HAP-1 (cell line): Measurements from ENCODE around the gene NBPF14.
"Not testable (repeated sequence)": the region's sequence is repeated elsewhere in the genome, so short reads cannot be mapped to it uniquely, and the experiment has no call there.

Source experiments
- DNase-seq, 2 experiments: peaks; one replicate each; pipeline ENCODE4 v3.0.0-alpha.2; 2016 to 2020; ENCODE audit warnings: low spot score in 2 of 2
- H3K27me3 ChIP-seq: fragments of 250-450 bp; sonication (Bioruptor Pico); 2 replicates; pipeline ENCODE4 v1.5.1; 2020; ENCODE audit warnings: low read depth, mild to moderate bottlenecking, moderate library complexity
- H3K36me3 ChIP-seq: fragments of 250-450 bp; sonication (Bioruptor Pico); replicated peaks from 2 replicates; pipeline ENCODE4 v1.5.1; 2020; ENCODE audit warnings: mild to moderate bottlenecking
- H3K4me1 ChIP-seq: fragments of 250-450 bp; sonication (Bioruptor Pico); 2 replicates; pipeline ENCODE4 v1.5.1; 2020; ENCODE audit warnings: mild to moderate bottlenecking
- H3K4me3 ChIP-seq: fragments of 250-450 bp; sonication (Bioruptor Pico); 2 replicates; pipeline ENCODE4 v1.5.1; 2020; ENCODE audit warnings: mild to moderate bottlenecking, moderate library complexity
- H3K9me3 ChIP-seq: fragments of 250-450 bp; sonication (Bioruptor Pico); 2 replicates; pipeline ENCODE4 v1.5.1; 2020; ENCODE audit warnings: mild to moderate bottlenecking, moderate library complexity
- in situ Hi-C: fragments of 300-500 bp; cut with MboI; formaldehyde crosslinking; loops from 3 replicates; pipeline ENCODE4 v1.14.3; 2020; ENCODE audit warnings: low sequenced_read_pairs, inconsistent platforms, mixed read lengths

NBPF14 gene, protein sequence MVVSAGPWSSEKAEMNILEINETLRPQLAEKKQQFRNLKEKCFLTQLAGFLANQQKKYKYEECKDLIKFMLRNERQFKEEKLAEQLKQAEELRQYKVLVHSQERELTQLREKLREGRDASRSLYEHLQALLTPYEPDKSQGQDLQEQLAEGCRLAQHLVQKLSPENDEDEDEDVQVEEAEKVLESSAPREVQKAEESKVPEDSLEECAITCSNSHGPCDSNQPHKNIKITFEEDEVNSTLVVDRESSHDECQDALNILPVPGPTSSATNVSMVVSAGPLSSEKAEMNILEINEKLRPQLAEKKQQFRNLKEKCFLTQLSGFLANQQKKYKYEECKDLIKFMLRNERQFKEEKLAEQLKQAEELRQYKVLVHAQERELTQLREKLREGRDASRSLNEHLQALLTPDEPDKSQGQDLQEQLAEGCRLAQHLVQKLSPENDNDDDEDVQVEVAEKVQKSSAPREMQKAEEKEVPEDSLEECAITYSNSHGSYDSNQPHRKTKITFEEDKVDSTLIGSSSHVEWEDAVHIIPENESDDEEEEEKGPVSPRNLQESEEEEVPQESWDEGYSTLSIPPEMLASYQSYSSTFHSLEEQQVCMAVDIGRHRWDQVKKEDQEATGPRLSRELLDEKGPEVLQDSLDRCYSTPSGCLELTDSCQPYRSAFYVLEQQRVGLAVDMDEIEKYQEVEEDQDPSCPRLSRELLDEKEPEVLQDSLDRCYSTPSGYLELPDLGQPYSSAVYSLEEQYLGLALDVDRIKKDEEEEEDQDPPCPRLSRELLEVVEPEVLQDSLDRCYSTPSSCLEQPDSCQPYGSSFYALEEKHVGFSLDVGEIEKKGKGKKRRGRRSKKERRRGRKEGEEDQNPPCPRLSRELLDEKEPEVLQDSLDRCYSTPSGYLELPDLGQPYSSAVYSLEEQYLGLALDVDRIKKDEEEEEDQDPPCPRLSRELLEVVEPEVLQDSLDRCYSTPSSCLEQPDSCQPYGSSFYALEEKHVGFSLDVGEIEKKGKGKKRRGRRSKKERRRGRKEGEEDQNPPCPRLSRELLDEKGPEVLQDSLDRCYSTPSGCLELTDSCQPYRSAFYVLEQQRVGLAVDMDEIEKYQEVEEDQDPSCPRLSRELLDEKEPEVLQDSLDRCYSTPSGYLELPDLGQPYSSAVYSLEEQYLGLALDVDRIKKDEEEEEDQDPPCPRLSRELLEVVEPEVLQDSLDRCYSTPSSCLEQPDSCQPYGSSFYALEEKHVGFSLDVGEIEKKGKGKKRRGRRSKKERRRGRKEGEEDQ (N-terminal part only)

DNA sequence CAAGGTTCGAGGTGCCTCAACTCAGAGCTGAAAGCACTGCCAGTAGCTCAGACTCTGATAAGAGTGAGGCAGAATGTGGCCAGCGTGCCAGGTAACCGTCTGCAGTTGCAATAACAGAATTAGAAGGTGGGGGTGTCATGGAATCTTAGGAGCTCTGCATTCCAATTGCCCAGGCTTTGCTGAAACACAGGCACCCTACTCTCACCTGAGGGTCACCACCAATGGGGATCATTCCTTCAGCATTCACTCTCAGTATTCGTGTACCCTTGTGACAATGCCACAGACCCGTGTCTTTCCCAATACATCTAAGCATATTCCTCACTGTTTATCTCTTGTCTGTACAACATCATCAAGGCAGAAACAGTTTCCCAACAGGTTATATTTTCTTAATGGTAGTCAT lies at the start of gene NBPF14:
Gene NBPF14 (minus strand): TSS at position 101 of the 400 bp plus-strand sequence. CDS start 294 bp downstream, outside the sequence.
- in situ Hi-C loops, H3K36me3 ChIP-seq, H3K27me3 ChIP-seq: not testable (repeated sequence)

DNA sequence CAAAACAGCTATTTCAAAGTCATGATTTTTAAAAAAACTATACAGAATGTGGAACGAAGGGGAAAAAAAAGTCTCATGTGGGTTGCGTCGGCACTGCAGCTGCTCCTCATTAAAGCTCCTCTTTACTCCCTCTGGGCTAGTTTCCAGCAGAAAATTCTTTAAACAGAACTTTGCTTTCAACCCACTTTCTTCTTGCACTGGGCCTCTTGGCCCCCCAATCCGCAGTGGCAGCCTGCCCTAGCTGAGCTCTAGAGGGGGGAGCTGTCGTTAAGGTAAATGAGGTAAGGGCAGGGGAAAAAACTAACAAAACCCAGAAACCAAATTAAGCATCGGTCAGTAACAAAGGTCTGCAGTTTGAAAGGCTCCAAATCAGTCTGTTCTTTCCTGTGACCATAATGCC lies 29.6 kb upstream of the NBPF14 start:
- DNase-seq, H3K36me3 ChIP-seq, H3K9me3 ChIP-seq, in situ Hi-C loops, H3K4me3 ChIP-seq, H3K4me1 ChIP-seq, H3K27me3 ChIP-seq: not testable (repeated sequence)

More for the DNA sequence above, at the start of gene NBPF14:
- DNase-seq, H3K4me1 ChIP-seq, H3K9me3 ChIP-seq, H3K4me3 ChIP-seq: not testable (repeated sequence)

DNA sequence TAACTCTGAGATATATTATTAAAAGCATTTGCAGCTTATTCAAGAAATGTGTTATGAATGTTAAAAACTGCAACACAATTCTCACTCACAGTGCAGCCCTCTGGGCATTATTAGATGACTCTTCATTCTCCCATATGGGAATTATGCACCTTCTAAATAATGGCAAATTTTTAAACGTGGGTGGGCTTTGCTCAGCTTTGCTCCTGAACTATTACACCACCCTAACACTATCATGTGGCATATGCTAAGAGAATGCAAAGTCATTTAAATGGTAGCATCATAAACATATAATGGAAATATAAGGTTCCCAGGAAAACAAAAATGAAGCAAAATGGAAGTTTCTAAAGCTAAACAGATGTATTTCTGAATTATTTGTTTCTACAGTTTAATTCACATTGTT lies 22.4 kb upstream of the NBPF14 start:
- H3K4me1 ChIP-seq, H3K36me3 ChIP-seq, in situ Hi-C loops, H3K4me3 ChIP-seq, H3K27me3 ChIP-seq, DNase-seq, H3K9me3 ChIP-seq: not testable (repeated sequence)

DNA sequence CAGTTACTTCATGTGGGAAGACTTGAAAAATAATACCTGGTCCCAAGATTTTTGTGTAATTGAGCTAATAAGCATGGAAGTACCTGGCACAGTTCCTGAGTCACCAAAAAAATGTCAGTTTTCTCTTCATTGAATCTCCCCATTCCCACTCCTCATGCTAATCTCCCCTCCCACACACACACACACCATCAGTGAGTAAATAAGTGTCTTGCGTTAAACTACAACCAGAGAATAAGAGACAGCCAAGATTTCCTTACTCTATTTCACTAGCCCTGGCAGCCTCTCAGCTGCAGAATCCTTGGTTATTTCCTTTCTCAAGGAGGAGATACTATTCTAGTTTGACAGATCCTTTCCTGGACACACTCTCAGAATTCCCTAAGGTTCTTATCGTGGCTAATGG lies 9.5 kb upstream of the NBPF14 start:
- H3K9me3 ChIP-seq, H3K4me1 ChIP-seq, H3K27me3 ChIP-seq, in situ Hi-C loops, H3K36me3 ChIP-seq, H3K4me3 ChIP-seq, DNase-seq: not testable (repeated sequence)

DNA sequence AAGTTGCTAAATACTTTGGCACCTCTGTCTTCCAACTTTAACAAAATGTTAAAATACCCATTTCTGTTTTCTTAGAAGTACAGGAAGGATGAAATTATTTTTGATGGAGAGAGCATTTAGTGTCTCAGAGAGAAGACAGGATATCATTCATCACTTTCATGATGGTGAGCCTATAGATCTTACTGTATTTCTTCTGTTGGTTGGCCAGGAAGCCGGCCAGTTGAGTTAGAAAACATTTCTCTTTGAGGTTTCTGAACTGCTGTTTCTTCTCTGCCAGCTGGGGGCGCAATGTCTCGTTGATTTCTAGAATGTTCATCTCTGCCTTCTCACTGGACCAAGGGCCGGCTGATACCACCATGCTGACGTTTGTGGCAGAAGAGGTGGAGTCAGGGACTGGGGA lies 451 bp downstream of the NBPF14 start:
- H3K4me1 ChIP-seq, in situ Hi-C loops, H3K27me3 ChIP-seq, H3K36me3 ChIP-seq, H3K4me3 ChIP-seq, H3K9me3 ChIP-seq, DNase-seq: not testable (repeated sequence)

DNA sequence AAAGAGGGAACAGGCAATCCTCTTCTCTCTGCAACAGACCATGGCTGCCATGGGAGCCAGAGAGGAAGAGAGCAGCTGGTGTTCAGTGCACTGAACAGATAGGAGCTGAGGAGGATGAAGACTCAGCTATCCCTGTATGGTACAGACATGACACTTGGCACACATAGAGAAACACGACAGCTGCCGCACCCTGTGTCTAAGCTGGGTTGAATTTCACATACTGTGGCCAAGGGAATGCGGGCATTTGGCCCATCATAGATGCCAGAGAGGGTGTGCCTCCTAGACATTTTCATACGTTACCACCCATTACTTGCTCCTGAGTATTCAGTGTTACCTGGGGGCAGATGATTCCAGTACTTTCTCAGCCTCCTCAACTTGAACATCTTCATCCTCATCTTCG lies 4.7 kb downstream of the NBPF14 start:
- H3K36me3 ChIP-seq, H3K27me3 ChIP-seq, H3K9me3 ChIP-seq, H3K4me1 ChIP-seq, in situ Hi-C loops, H3K4me3 ChIP-seq, DNase-seq: not testable (repeated sequence)

DNA sequence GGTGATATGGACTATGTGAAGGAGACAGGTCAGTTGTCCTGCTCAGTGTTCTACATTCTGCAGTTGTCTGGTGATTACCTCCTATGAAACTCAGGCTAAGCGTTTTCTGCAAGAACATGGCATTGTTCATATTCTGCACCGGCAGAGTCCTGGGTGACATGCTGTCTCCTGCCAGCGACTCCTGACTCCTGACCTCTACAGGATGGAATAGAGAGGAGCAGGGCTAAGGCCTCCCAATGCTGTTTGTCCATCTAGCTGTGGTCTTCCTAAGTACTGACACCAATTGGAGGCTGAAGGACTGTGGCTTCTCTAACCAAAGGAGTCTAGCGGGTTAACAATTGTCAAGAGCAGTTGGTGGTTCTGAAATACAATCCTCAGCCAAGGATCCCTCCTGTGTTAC lies 63.7 kb downstream of the NBPF14 start:
- in situ Hi-C loops, H3K27me3 ChIP-seq, H3K9me3 ChIP-seq, H3K36me3 ChIP-seq, H3K4me1 ChIP-seq, DNase-seq, H3K4me3 ChIP-seq: not testable (repeated sequence)

DNA sequence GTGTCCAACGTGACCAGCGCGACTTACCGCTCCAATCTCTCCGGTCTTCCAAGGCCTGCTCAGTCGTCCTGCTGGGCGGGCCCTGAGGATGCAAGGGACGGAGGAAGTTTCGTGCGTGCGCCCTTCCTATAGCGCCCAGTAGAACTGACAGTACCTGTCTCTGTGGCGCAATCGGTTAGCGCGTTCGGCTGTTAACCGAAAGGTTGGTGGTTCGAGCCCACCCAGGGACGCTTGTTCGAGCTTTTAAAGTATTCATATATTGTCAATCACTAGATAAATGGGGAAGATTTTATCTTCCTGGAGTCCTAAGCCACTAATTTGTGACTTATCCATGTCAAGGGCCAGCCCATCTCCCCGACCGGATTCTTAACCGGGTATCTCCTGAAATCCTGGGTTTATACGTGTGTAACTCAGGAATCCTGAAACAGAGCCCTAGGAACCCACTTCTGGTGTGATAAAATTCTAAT lies 66.7 kb downstream of the NBPF14 start:
- in situ Hi-C loops, H3K9me3 ChIP-seq, H3K4me1 ChIP-seq, H3K36me3 ChIP-seq, H3K27me3 ChIP-seq: not testable (repeated sequence)
- peak overlapping the region; percentile 29 for H3K4me3 ChIP-seq
- peak; percentile 73 to 80 for DNase-seq

DNA sequence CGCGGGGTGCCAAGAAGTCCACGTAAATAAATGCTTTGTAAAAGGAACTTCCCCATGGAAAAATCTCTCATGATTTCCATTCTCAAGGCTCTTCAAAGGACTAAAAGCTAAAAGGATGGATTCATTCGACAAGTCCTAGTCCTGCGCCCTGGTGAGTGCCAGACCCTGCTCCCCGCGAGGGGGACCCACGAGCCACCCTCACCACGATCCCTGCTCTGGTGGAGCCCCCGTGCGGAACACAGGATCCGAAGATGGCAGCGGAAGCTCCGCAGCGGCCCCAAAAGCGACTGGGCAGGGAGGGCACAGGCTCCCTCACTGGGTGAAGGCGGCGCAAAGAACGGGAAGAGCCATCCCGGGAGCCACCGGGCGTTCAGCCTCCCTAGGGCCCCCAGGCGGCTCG lies 67.2 kb downstream of the NBPF14 start:
- H3K9me3 ChIP-seq, H3K36me3 ChIP-seq, in situ Hi-C loops, DNase-seq, H3K27me3 ChIP-seq, H3K4me1 ChIP-seq: not testable (repeated sequence)
- peak overlapping the region; percentile 29 for H3K4me3 ChIP-seq

DNA sequence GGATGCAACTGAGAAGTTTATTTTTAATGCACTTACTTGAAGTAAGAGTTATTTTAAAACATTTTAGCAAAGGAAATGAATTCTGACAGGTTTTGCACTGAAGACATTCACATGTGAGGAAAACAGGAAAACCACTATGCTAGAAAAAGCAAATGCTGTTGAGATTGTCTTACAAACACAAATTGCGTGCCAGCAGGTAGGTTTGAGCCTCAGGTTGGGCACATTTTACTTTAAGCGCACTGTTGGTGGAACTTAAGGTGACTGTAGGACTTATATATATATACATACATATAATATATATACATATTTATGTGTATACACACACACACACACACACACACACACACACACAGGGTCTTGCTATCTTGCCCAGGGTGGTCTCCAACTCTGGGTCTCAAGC lies 69.2 kb downstream of the NBPF14 start:
- H3K9me3 ChIP-seq, H3K36me3 ChIP-seq, H3K4me3 ChIP-seq, H3K4me1 ChIP-seq, in situ Hi-C loops, DNase-seq, H3K27me3 ChIP-seq: not testable (repeated sequence)

DNA sequence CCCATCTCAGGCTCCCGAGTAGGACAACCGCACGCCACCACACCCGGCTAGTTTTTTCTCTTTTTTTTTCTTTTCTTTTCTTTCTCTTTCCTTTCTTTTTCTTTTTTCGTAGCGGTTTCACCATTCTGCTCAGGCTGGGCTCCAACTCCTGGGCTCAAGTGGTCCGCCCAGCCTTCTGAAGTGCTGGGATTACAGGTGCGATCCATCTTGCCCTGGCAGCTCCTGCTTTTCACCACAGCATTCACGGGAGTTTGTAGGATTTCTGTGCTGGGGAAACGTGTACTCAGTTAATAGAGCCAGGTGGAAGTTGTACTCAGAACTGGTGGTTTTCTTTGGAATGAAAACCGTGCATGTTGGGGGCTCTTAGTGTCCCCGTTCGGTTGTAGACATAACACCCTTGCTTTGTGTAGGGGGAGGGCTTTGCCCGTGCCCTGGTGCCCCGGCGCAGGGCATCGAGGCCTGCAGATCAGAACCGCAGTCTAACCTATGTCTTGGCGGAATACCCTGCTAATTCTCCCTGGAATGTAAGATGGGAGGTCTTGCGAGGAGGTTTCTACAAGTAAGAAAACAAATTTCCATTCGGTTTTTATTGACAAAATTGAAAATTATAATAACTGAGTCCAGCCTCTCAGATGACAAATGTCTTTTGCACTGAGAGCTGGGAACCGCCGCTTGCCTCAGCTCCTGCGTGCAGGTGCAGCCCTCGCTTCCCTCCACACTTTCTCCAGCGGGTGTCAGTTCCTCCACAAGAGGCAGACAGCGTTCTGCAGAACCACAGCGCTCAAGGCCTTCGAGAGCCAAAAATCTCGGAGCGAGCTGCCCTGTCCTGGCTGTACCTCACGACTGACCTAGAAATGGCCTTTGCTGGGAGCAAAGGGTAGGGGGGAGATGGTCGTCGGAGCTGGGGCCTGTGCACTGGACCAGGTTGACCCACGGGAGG lies 72.3 kb downstream of the NBPF14 start:
- H3K9me3 ChIP-seq, H3K4me1 ChIP-seq, H3K27me3 ChIP-seq, in situ Hi-C loops, H3K36me3 ChIP-seq: not testable (repeated sequence)
- peak overlapping the region; percentile 21 for H3K4me3 ChIP-seq
- peak in 1 of 2 experiments; percentile 29 for DNase-seq

DNA sequence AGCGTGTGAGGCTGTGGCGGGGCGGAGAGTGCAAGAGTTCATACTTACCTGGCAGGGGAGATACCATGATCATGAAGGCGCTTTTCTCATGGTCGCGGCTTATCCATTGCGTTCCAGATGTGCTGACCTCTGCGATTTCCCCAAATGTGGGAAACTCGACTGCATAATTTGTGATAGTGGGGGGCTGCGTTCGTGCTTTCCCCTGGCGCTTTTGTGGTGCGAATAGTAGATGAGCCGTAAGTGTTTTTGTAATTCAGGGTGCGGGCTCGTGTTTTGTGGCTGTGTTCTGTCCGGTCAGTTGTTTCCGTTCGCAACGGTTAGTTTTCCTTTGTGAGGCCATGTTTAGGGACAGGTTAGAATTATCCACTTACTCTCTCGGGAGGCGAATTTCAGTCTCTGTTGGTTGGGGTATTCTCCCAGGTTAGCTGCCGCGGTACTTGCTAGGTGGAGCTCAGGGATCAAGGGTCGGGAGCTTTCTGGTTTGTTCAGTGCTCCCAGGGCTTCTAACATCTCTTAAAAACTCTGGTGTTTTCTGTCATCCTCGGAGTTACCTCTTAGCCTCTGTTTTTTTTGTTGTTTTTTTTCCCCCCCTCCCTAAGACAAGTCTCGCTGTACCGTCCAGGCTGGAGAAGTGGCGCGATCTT lies 73.1 kb downstream of the NBPF14 start:
- H3K4me3 ChIP-seq, result peak overlapping the region; percentile 7
- H3K9me3 ChIP-seq, H3K27me3 ChIP-seq, in situ Hi-C loops, H3K4me1 ChIP-seq, H3K36me3 ChIP-seq: not testable (repeated sequence)
- DNase-seq, result peak; percentile 92 to 94
